Stimulated activated CD4-positive, alpha-beta T cell treated with anti-CD3 and anti-CD28 coated beads, Interleukin-12 subunit alpha, Interleukin-12 subunit beta, amount 100 ng/mL, for 48 hours (primary cell): ENCODE measurements around the gene CMTM8.

Experiments used
- DNase-seq, 3 donors: peaks; one replicate each; pipeline ENCODE4 v3.0.0-alpha.2; 2020; ENCODE audit warnings: low read depth in 2 of 3, low spot score in 1 of 3

CMTM8 gene

GRCh38 chr3:32305361-32305876 is 66.9 kb downstream of the CMTM8 start:
- no peak for DNase-seq

- DNase-seq = no peak
Observed at GRCh38 chr3:32306072-32306471, 67.6 kb downstream of the CMTM8 start.

GRCh38 chr3:32307591-32307990 is 69.1 kb downstream of the CMTM8 start:
- no peak for DNase-seq

DNA sequence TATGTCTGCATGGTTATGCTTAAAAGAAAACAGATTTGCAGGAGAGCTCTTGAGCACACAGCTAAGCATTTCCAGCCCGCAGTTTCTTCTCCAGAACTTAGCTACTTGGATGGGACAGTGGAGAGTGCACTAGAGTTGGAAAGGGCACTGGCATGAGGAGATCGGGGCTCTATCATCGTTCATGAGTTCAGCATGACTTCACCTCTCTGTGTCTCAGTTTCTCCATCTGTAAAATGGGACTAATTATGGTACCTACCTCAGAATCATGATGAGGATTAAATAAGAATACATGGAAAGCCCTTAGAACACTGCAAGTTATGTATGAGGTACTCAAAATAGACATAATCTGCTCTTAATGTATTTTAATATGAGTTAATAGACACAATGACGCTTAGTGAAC is 69.9 kb downstream of the CMTM8 start:
- no peak for DNase-seq

DNA sequence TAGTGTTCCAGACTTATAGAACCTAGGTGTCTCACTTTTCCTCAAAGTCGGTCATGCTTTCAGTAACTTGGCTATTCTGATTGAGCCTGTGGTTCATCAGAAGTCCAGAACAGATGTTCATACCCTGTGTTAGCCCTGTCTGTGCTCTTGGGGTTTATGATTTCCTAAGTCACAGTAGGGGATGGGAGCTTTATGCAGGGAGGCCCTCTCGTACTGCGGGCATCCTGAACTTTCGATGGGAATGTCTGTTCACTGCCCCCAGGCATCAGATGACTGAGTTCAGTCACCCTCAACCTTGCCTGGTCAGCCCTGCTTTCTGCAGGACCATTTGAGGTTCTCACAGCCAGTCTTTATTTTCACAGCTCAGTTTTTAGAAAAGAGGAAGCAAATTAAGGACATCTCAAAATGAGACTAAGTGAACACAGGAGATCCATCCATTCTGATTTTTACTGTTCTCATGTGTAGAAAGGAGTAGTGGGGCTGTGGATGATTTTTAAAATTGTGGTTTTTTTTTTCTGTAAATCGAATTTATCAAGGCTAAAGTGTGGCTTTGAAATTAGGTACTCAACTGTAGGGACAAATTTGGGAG is 71.3 kb downstream of the CMTM8 start:
- no peak for DNase-seq

DNA sequence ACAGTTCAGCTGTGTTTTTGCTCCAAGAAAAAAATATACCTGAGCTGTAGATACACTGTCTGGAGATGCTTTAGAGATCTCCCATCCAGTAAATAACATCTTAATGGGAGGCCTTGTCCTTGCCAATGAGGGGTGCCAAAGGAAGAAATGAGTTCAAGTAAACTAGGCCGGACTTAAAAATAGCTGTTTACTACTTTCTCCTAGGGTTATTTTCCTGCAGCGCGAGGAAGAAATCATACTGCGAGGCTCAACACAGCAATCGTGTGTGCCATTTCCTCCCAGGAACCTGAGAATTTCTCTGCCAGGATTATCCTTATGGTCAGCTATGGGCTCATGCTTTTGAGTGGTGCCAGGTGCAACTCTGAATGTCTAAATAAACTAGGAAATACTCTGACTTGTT is 71.9 kb downstream of the CMTM8 start:
- DNase-seq = no peak

- no peak for DNase-seq
Observed at GRCh38 chr3:32310918-32311839, 72.7 kb downstream of the CMTM8 start.

DNA sequence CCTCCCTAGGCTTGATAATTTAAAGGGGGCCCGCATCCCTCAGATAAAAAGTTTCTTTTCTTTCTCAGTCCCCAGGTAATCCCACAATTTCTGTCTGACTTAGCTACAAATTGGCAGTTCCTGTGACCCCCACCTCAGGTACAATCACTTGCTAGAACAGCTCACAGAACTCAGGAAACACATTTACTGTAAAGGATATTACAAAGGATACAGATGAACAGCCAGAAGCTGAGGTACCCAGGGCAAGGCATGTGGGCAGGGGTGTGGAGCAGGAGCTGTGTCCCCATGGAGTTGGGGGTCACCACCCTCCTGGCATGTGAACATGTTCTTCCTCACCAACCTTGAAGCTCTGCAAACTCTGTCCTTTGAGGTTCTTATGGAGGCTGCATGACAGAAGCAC is 73.8 kb downstream of the CMTM8 start:
- DNase-seq = no peak

DNA sequence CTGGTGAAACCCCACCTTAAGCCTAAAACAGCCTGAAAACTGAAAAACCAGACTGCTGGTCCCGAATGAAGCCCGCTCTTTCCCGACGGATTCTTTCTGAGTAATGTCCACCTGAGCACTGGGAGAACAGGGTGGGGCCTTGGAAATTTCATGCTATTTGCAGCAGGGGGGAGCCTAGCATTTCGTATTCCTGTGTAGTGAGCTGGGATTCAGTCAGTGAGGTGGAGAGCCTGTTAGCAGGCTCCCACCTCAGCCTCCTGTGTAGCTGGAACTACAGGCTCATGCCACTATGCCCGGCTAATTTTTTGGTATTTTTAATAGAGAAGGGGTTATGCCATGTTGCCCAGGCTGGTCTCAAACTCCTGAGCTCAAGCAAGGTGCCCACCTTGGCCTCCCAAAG is 74.7 kb downstream of the CMTM8 start:
- DNase-seq = no peak

DNA sequence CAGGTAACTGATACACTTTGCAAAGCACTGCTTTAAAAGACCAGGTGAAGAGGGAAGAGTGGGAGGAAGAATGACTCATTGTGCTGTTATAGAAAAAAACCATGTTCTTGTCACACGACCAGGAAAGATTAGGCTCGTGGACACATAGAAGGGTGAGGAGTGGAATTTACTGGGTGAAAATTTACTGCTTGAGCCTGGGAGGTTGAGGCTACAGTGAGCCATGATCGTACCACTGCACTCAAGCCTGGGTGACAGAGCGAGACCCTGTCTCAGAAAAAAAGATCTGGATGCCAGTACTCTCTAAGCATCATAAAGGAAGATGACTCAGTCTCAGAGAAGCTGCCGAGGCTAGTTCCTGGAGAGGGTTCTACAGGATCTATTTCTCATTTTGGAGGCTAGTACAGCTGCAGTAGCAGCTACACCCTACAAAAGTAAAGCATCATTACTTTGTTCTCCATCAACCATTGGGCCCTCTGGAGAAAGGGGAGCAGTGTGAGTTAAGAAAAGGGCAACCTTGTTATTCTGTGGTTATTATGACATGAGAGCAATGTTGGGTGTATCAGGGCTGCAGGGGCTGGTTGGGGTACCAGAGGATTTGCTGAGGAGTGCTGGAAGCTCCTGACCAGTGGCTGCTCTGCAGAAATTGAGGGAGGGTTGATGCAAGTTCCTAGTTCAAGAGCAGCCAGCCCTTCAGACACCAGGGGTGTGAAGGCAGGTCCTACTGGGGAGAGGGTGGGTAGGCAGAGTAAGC is 75.4 kb downstream of the CMTM8 start:
- DNase-seq = no peak

- DNase-seq = no peak
Observed at GRCh38 chr3:32315441-32315840, 77.0 kb downstream of the CMTM8 start.

DNA sequence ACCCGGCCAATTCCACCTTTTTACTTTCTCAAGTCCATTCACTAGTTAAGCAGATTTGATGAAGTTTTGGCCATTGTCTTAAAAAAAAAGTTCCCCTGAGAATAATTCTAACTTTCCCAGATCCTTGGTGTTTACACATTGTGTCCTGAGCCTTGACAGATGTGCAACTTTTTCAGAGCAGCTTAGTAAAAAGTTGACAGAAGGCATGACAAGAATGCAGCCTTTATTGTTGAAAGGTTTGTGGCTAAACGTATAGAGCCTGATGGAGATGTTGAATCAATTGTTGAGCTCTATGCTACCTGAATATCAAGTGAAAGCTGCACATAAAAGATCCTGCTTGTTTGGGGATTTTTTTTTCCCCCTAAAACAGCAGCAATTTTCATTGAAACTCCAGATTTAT is 77.8 kb downstream of the CMTM8 start:
- DNase-seq = no peak

- DNase-seq = no peak
Observed at GRCh38 chr3:32316976-32317375, 78.5 kb downstream of the CMTM8 start.

GRCh38 chr3:32319607-32320006 is 81.1 kb downstream of the CMTM8 start:
- DNase-seq = no peak

- DNase-seq = no peak
Observed at GRCh38 chr3:32320080-32320479, 81.6 kb downstream of the CMTM8 start.

- no peak for DNase-seq
Observed at GRCh38 chr3:32321095-32321790, 82.8 kb downstream of the CMTM8 start.

DNA sequence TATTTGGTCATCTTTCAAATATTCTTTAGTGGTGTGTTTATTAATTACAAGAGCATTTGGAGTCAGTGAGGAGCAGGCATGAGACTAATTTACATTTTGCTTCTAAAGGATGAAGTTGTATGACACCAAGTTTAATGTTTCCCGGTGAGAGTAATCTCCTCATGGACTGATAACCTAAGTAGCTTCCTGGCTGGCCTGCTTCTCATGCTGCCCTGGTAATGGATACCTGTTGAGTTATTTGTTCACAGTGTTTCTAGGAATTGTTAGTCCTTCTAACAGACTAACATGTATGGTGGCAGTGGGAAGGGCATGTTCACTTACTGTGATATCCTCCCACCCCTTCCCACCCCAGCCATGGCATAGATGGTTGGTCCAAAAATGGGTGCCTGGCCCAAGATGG is 83.8 kb downstream of the CMTM8 start:
- DNase-seq = no peak

- DNase-seq = no peak
Observed at GRCh38 chr3:32323604-32324003, 85.1 kb downstream of the CMTM8 start.

- DNase-seq = no peak
Observed at GRCh38 chr3:32325201-32325600, 86.7 kb downstream of the CMTM8 start.

- no peak for DNase-seq
Observed at GRCh38 chr3:32325927-32326326, 87.4 kb downstream of the CMTM8 start.

DNA sequence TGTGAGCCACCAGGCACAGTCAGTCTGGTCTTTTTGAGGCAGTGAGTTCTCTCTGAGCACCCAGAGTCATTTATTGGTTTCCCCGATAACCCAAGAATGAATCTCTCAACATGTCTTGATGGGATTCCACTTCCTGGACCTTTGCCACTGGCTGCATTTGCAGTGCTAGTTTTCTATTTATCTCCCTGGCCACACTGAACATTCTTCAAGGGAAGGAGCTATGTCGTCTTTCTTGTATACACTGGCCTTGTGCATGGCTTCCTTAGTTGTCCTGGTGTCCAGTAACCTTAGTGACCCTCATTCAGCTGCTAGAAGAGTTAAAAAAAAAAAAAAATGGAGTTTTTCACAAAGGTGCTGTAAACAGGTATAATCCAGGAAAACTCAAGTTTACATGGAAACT is 88.3 kb downstream of the CMTM8 start:
- no peak for DNase-seq
